Small intestine (tissue), 7 donors: ENCODE measurements around the gene PHACTR3. TPM values are rescaled to one million over a fixed set of nuclear protein-coding genes. Genes with fewer than 3 reads are reported as not detected.
A peak's percentile ranks its signal among the peaks of the same experiment; 100 is the strongest.

Experiments
- DNase-seq, 2 donors: peaks; one replicate each; pipeline versions ENCODE4 v3.0.0 to v3.0.0-alpha.2; 2013
- FAIRE-seq: peaks from 2 replicates; lab custom pipeline; 2012; peaks lifted over from hg19 to GRCh38; lab: Jason Lieb, UNC
- H3K27ac ChIP-seq, 3 donors: one replicate each; pipeline ENCODE4 v1.5.1; 2013; ENCODE audit warnings: low read length in 2 of 3, mild to moderate bottlenecking in 2 of 3, control low read depth in 1 of 3, inconsistent platforms in 1 of 3, low read depth in 1 of 3, moderate library complexity in 1 of 3
- H3K27me3 ChIP-seq, 3 donors: one replicate each; pipeline ENCODE4 v1.6.1; 2013; ENCODE audit warnings: low read length in 3 of 3, inconsistent platforms in 1 of 3; ENCODE audit not compliant: control insufficient read depth in 3 of 3, insufficient read depth in 3 of 3
- H3K36me3 ChIP-seq, 3 donors: one replicate each; pipeline ENCODE4 v1.6.1; 2013; ENCODE audit warnings: low read length in 3 of 3, inconsistent platforms in 1 of 3, low read depth in 1 of 3, mild to moderate bottlenecking in 1 of 3, moderate library complexity in 1 of 3; ENCODE audit not compliant: control insufficient read depth in 3 of 3, insufficient read depth in 2 of 3
- H3K4me1 ChIP-seq, 3 donors: one replicate each; pipeline ENCODE4 v1.6.1; 2013; ENCODE audit warnings: low read length in 2 of 3, inconsistent platforms in 1 of 3, low read depth in 1 of 3, mild to moderate bottlenecking in 1 of 3, moderate library complexity in 1 of 3; ENCODE audit not compliant: control insufficient read depth in 3 of 3, insufficient read depth in 2 of 3
- H3K4me3 ChIP-seq, 3 donors: one replicate each; pipeline ENCODE4 v1.5.1; 2013; ENCODE audit warnings: low read length in 3 of 3, control low read depth in 1 of 3, inconsistent platforms in 1 of 3, low read depth in 1 of 3, mild to moderate bottlenecking in 1 of 3, moderate library complexity in 1 of 3
- H3K9me3 ChIP-seq, 2 donors: one replicate each; pipeline ENCODE4 v1.6.1; 2013; ENCODE audit warnings: low read depth in 1 of 2, low read length in 1 of 2; ENCODE audit not compliant: control insufficient read depth in 2 of 2, insufficient read depth in 1 of 2
- WGBS, 3 donors: extraction: QIAGEN DNeasy Blood & Tissue Kit; methylation state at CpG; one replicate each; pipeline ENCODE4 v1.1.7; 2013; 5-methylcytosine and 5-hydroxymethylcytosine counted together
- polyA plus RNA-seq, 4 donors: library from polyadenylated mRNA; stranded (reverse) in 3 of 4; unstranded in 1 of 4; fragments of 200-250 nt in 3 of 4; fragments of 120-200 nt in 1 of 4; gene quantifications; one replicate each; pipeline versions ENCODE4 v1.2.1 to v1.2.3, GENCODE V29; 2013
- donor health status: healthy with polysubstance abuse.
- donor health status: control.
- donor health status: control.
- donor health status: Bipolar disorder and iron deficiency.
- donor health status: healthy.

The PHACTR3 gene
- polyA plus RNA-seq, 4 donors: 1.9 to 7.1 (median 4.9) TPM

DNA sequence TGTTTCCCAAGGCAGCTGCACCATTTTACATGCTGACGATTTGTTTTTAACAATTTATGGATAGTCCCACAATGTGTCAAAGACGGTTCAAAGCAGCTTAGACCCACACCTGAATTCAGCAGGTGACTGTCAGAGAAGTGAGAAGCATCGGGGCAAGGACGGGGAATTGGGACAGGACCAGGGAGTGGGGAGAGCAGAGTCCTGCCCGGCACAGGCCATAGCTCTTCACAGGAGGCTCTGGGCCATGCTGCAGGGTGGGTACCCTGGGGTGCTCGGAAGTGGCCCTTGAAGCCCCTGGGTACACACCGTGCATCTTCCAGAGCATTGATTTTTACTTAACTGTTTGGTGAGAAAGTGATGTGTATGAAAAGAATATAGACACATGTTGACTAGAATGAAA is 33.2 kb upstream of the PHACTR3 start:
- no peaks in the 10 kb centered on the region for H3K4me1 ChIP-seq
- FAIRE-seq (no peak), DNase-seq (no peak)
- H3K4me3 ChIP-seq: no peak overlapping the region
- peaks cover 0 to 9% (median 0%) of the 10 kb centered on the region in 3 donors for H3K27me3 ChIP-seq
- no peaks in the 10 kb centered on the region for H3K36me3 ChIP-seq
- WGBS, 3 donors: 44 to 56% (median 49%) methylated on average over 7 of the region's 7 CpGs
- no peak overlapping the region for H3K27ac ChIP-seq
- H3K9me3 ChIP-seq: no peaks in the 10 kb centered on the region

DNA sequence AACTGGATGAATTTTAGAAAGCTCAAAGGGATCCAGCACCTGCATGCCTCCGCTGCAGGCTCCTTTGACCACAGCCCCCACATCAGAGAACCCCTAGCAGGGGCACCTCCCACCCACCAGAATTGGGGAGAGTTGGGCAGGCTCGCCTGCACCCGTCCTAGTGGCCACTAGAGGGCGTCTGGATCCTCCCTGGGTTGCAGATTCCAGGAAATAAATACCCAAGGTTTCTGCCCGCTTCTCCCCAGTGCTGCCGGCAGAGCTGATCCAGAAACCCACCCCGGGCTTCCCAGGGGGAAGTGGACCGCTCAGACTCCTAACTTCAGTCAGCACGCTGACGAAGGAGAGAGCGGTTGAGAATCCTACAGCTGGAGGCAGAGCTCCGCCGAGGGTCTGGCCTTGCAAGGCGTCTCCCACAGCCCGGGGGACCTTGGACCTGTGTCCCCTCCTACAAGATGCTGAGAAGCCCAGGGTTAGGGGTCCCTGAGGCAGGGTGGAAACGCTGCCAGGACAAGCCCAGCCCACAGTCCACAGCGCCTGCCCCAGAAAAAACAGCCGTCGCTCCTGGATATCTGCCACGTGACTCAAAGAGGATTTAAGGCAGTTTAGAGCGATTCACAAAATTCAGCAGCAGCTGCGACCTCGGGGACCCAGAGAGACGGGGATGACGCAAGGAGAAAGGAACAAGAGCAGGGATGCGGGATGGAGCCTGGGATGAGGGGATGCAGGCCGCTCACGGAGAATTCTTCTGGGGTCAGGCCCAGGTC is 32.6 kb upstream of the PHACTR3 start:
- H3K27ac ChIP-seq: peak overlapping the region in 2 of 3 donors; percentile 40 to 73
- no peaks in the 10 kb centered on the region for H3K36me3 ChIP-seq
- no peak for FAIRE-seq
- 9 to 15% (median 14%) methylated on average over 28 of the region's 28 CpGs for WGBS, 3 donors
- H3K27me3 ChIP-seq: peaks cover 0 to 15% (median 3%) of the 10 kb centered on the region in 3 donors
- no peaks in the 10 kb centered on the region for H3K9me3 ChIP-seq
- H3K4me3 ChIP-seq: peak overlapping the region in 1 of 3 donors; percentile 42
- no peaks in the 10 kb centered on the region for H3K4me1 ChIP-seq
- peak; percentile 43 to 59 for DNase-seq

DNA sequence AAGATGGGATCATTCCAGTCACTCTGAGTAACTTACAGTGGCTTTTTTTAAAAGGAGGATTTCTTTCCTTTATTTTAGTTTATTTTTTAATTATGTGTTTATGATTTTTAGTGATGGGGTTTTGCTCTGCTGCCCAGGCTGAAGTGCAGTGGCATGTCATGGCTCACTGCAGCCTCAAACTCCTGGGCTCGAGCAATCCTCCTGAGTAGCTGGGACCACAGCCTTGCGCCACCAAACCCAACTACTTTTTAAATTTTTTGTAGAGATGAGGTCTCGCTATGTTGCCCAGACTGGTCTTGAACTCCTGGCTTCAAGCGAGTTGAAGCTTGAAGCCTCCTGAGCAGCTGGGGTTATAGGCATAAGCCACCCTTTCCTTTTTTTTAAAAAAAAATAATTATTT is 31.8 kb upstream of the PHACTR3 start:
- Histone ChIP-seq H3K4me1 (no peaks in the 10 kb centered on the region), H3K27ac (no peak overlapping the region), H3K9me3 (no peaks in the 10 kb centered on the region), H3K36me3 (no peaks in the 10 kb centered on the region), H3K4me3 (no peak overlapping the region), H3K27me3 (peaks cover 5 to 19% (median 6%) of the 10 kb centered on the region in 3 donors)
- DNase-seq (no peak), FAIRE-seq (no peak)
- WGBS, 3 donors: 91 to 94% (median 92%) methylated on average over 4 of the region's 4 CpGs

DNA sequence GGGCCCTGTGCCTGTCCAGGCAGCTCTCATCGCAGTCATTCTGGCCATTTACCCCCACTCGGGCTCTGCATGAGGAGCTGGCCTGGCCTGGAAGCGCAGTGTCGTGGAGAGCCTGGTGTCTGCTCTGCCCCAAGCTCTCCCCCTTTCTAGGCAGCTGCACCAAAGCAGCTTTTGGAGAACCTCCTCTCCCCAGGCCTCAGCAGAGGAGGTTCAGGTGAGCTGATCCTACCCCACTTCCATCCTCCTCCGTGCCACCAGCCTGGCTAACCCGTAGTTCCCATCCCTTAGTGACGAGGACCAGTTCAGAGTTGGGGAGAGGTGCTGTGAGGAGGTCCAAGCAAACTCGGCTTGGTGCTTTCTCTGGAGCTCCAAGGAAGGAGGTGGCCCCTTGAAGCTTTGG is 30.5 kb upstream of the PHACTR3 start:
- DNase-seq (no peak), FAIRE-seq (no peak)
- peaks cover 5 to 31% (median 9%) of the 10 kb centered on the region in 3 donors for H3K27me3 ChIP-seq

DNA sequence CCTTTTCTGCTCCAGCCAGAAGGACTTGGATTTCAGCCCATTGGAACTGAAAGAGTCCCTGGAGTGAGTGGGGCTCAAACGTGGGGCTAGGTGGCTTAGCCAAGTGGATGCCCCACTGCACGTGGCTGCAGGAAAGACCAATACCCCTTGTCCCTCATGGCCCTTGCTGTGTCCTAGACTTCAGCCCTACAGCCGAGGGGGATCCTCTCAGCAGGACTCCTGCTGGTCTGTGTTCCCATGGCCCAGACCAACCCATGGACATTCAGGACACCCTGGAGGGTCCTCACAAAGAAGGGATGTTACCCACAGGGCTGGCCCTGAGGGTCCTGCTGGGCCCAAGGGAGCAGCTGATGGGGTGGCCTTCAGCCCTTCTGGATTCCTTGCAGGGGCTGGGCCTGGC is 30.0 kb upstream of the PHACTR3 start:
- no peak for FAIRE-seq
- Histone ChIP-seq H3K27ac (no peak overlapping the region), H3K36me3 (no peaks in the 10 kb centered on the region), H3K27me3 (peaks cover 5 to 36% (median 10%) of the 10 kb centered on the region in 3 donors), H3K4me3 (no peak overlapping the region), H3K9me3 (no peaks in the 10 kb centered on the region), H3K4me1 (no peaks in the 10 kb centered on the region)
- no peak for DNase-seq
- WGBS, 3 donors: 66 to 76% (median 69%) methylated on average over 3 of the region's 3 CpGs

More for the DNA sequence above, 30.5 kb upstream of the PHACTR3 start:
- H3K4me1 ChIP-seq: no peaks in the 10 kb centered on the region
- no peak overlapping the region for H3K4me3 ChIP-seq
- H3K27ac ChIP-seq: no peak overlapping the region
- H3K9me3 ChIP-seq: no peaks in the 10 kb centered on the region
- whole genome bisulfite sequencing, 3 donors: 85 to 88% (median 87%) methylated on average over 8 of the region's 8 CpGs
- no peaks in the 10 kb centered on the region for H3K36me3 ChIP-seq

DNA sequence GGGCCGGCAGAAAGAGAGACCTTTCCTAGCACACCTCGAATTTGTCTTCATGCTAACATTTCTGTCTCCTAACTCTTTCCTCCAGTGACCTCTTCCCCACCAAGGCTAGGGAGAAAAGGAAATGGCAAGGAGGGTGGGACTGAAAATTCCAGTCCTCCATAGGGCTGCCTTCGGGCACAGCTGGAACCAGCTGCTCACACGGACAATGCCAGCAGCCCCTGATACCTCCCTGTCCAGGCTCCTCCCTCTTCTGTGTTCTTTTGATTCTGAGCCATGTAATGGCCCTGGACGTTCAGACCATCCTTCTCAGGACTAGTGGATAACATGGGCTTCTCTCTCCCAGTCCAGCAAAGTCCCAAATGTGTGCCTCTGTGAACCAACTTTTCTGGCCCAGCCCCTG is 29.1 kb upstream of the PHACTR3 start:
- Histone ChIP-seq H3K27ac (no peak overlapping the region), H3K4me1 (no peaks in the 10 kb centered on the region), H3K4me3 (no peak overlapping the region), H3K27me3 (peaks cover 5 to 36% (median 10%) of the 10 kb centered on the region in 3 donors), H3K36me3 (no peaks in the 10 kb centered on the region), H3K9me3 (no peaks in the 10 kb centered on the region)
- no peak for DNase-seq
- no peak for FAIRE-seq
- WGBS, 3 donors: 30 to 39% (median 39%) methylated on average over 5 of the region's 5 CpGs

DNA sequence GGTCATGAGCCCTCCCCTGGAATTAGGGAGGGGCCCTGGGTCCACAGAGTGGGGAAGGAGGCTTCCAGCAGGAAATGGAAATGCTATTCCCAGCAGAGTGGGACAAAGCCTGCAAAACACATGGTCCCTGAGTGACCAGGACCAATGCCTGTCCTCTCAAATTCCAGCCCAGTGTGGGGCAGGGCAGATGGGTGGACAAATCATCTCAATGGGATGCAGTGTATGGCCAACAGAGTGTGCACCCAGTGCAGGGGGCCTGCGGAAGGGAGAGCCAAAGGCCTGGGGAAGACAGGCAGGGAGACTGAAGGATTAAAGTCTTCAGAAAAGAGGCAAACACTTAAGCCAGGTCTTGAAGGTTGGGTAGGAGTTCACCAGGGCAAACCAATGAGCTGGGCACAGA is 28.7 kb upstream of the PHACTR3 start:
- Histone ChIP-seq H3K36me3 (no peaks in the 10 kb centered on the region), H3K27ac (no peak overlapping the region), H3K27me3 (peaks cover 5 to 36% (median 10%) of the 10 kb centered on the region in 3 donors), H3K4me1 (no peaks in the 10 kb centered on the region), H3K9me3 (no peaks in the 10 kb centered on the region), H3K4me3 (no peak overlapping the region)
- WGBS, 3 donors: 79 to 92% (median 85%) methylated on average over 1 of the region's 1 CpG
- FAIRE-seq: no peak
- DNase-seq: no peak

DNA sequence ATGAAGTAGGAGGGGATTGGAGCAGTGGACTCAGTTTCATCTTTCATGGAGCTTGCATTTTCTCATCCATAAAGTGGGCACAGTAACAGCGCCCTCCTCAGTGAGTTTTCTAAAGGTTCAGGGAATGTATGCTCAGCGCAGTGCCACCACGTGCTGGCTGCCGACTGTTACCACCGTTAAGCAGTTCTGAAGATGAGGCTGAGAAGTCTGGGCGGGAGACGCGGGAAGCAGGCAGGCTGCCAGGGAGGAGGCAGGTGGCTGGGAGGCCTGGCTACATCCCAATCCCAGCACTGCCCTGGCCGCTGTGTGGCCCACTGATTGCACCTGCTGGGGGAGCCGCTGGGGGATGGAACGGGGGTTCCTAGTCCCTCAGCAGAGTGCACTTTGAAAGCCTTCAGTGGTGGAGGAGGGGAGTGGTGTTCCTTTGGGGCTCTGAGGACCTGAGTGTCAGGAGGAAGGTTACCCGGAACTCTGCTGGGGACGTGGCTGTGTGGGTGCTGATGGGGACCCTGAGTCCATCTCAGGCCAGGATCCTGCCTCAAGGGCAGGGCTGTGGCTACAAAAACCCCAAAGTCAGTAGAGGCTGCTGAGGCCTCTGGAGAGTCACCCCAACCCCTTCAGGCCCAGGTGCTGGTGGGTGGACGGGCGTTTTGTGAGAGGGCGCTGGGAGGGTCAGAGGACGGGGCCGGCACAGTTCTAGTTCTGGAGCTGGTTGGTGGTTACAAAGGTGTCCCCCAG is 28.0 kb upstream of the PHACTR3 start:
- H3K4me3 ChIP-seq: no peak overlapping the region
- FAIRE-seq: no peak
- H3K4me1 ChIP-seq: no peaks in the 10 kb centered on the region
- no peaks in the 10 kb centered on the region for H3K9me3 ChIP-seq
- H3K27ac ChIP-seq: no peak overlapping the region
- no peak for DNase-seq
- H3K27me3 ChIP-seq: peaks cover 5 to 36% (median 10%) of the 10 kb centered on the region in 3 donors
- WGBS, 3 donors: 29 to 49% (median 34%) methylated on average over 18 of the region's 18 CpGs
- no peaks in the 10 kb centered on the region for H3K36me3 ChIP-seq
